Mucosa of descending colon (tissue), 3 donors: Measurements from ENCODE around the gene PARD3B. TPM values are rescaled to one million over a fixed set of nuclear protein-coding genes. Genes with fewer than 3 reads are reported as not detected.

ENCODE experiments used
- ATAC-seq: fragments of 200-7000 bp; cut with Tn5 transposase; one replicate; pipeline ENCODE4 v1.9.1; 2020; ENCODE audit warnings: mild to moderate bottlenecking, moderate library complexity
- DNase-seq, 3 donors: peaks; one replicate each; pipeline ENCODE4 v3.0.0-alpha.2; 2020
- H3K36me3 ChIP-seq: fragments of 200-600 bp; one replicate; pipeline ENCODE4 v1.8.0; 2021; ENCODE audit warnings: low read depth, mild to moderate bottlenecking
- H3K4me1 ChIP-seq: fragments of 200-600 bp; one replicate; pipeline ENCODE4 v1.8.0; 2021; ENCODE audit warnings: low read depth, mild to moderate bottlenecking
- H3K4me3 ChIP-seq: fragments of 200-600 bp; one replicate; pipeline ENCODE4 v1.8.0; 2021; ENCODE audit warnings: mild to moderate bottlenecking
- H3K9me3 ChIP-seq: fragments of 200-600 bp; one replicate; pipeline ENCODE4 v1.8.0; 2021; ENCODE audit warnings: mild to moderate bottlenecking
- intact Hi-C, 2 donors: fragments of 100-400 bp; cut with DNase I in 1 of 2; cut with micrococcal nuclease in 1 of 2; formaldehyde crosslinking; loops; one replicate each; pipeline versions ENCODE4 v1.11.0 to v1.11.1; 2022; cut with DNase I, micrococcal nuclease
- total RNA-seq, 3 donors: library from RNA; stranded (reverse); fragmentation: NEBNext Ultra II Directional in 2 of 3; extraction: Animal tissue kit (Norgen Biotek cat#: 25700) in 2 of 3; gene quantifications; one replicate each; pipeline versions ENCODE4 v1.2.1 to v1.2.4, GENCODE V29; 2021 to 2023
- TF ChIP-seq, protein P1 (sequence below): fragments of 200-600 bp; IDR thresholded peaks from one replicate; pipeline ENCODE4 v1.8.0; 2022; ENCODE audit warnings: antibody characterized with exemption, mild to moderate bottlenecking
- donor health status: DM: no; HTN: no; CAD: no; lungs with moderate emphysema.
- donor health status: DM: no; HTN: no; CAD: no.
- donor health status: DM: no; HTN: yes; CAD: no.

The PARD3B gene
- total RNA-seq, 3 donors from 2014 or later: 21.1 to 56.8 (median 44.0) TPM

DNA sequence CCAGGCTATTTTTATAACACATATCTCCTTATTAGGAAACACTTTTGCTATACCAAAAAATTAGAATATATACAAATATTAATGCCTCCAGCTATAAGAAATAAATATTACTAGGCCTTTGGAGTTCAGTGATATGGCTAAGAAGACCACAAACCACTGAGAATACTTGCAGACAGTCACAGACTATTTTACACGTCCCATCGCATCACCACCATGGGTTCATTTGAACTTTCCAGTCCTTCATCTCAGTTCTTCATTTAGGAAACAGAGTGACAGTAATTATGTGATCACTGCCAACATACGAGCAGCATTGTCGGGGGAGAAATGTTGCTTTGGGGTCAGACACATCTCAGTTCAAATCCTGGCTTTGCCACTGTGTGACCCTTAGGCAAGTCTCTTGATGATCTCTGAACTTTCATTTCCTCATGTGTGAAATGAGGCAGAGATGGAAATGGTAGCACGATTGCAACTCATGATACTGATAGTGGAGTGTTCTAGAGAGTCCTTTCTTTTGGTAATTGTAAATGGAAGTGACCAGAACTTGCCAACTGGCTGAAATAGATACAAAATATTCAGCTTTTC, 998.1 kb downstream of the PARD3B start:
- no peak for ATAC-seq
- intact Hi-C loops: no loop called here

DNA sequence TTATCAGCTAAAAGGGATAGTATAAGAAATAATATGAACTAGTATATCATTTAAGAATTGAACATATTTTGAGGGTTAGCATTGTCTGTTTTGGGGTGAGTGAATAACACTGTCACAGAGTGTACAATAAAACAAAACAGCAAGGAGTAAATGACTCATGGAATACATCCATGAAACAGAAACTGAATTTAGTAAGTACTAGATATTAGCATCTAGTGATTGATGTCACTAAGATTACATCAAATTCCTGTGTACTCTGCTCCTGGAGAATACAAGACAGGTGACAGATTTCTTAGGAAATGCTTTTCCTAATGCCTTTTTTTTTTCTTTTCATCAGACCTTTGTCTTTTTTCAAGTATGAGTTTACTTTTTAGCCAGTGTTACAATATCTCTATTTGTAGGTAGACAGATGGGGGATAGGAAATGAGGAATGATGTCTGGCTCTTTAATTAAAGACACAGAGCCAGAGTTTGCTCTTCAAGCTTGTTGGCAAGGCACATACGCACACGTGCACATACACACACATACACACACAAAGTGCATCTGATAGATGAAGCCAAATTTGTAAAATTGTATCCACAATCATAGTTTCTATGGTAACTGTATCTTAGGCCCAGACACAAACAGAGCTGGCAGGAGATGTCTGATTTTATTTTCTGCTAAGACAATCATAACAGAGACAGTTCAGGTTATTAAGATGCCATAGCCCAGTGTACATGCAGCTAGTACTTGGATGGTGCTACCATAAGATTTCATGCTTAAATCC, 998.8 kb downstream of the PARD3B start:
- Histone ChIP-seq H3K4me3 (no peak overlapping the region), H3K4me1 (no peaks in the 10 kb centered on the region), H3K9me3 (no peaks in the 10 kb centered on the region), H3K36me3 (no peaks in the 10 kb centered on the region)
- DNase-seq (no peak), ATAC-seq (no peak)
- intact Hi-C loops: no loop called here
- TF ChIP-seq, protein P1, sequence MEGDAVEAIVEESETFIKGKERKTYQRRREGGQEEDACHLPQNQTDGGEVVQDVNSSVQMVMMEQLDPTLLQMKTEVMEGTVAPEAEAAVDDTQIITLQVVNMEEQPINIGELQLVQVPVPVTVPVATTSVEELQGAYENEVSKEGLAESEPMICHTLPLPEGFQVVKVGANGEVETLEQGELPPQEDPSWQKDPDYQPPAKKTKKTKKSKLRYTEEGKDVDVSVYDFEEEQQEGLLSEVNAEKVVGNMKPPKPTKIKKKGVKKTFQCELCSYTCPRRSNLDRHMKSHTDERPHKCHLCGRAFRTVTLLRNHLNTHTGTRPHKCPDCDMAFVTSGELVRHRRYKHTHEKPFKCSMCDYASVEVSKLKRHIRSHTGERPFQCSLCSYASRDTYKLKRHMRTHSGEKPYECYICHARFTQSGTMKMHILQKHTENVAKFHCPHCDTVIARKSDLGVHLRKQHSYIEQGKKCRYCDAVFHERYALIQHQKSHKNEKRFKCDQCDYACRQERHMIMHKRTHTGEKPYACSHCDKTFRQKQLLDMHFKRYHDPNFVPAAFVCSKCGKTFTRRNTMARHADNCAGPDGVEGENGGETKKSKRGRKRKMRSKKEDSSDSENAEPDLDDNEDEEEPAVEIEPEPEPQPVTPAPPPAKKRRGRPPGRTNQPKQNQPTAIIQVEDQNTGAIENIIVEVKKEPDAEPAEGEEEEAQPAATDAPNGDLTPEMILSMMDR: no peak

More for the DNA sequence above, 998.1 kb downstream of the PARD3B start:
- H3K36me3 ChIP-seq: no peaks in the 10 kb centered on the region
- H3K4me1 ChIP-seq: no peaks in the 10 kb centered on the region
- H3K4me3 ChIP-seq: no peak overlapping the region
- TF ChIP-seq, protein P1: no peak
- no peak for DNase-seq
- no peaks in the 10 kb centered on the region for H3K9me3 ChIP-seq

DNA sequence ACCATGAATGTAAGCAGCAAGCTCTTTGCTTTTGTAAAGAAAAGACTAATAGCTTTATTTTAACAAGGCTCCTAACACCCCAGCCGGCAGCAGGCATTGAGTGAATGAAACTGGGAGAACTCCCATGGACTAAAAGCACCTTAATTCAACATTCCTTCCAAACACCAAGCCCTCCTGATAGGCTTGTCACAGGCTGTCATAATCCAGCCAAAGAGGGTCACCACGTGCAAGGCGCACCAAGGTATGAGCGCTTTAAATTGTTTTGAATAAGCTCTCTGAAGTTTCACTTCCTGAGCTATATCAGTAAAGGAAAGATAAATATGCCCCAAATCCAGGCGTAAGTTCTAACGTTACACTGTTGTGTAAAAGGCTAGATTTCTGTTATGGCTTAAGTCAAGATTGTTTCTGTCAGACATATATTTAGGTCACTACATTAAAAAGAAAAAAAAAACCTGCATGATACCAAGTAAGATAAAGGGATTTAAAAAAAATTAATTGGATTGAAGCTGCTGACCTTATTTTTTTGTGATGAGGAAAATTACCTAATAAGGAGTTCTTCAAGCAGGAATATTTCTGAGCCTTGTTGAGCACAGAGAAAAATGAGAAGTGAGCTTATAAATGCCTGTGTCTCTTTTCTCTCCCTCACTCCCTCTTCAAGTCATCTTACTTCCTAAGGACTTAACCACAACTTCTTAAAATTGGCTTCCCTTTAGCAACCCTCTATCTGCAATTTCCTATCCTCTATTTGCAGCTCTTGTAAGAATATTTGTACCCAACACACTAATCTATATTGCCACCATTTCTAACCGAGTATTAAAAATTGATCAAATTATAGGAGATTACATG, 1000.9 kb downstream of the PARD3B start:
- no peak overlapping the region for H3K4me3 ChIP-seq
- H3K9me3 ChIP-seq: no peaks in the 10 kb centered on the region
- ATAC-seq (no peak), DNase-seq (no peak)
- intact Hi-C loops: no loop called here
- TF ChIP-seq, protein P1: no peak
- H3K4me1 ChIP-seq: no peaks in the 10 kb centered on the region
- H3K36me3 ChIP-seq: no peaks in the 10 kb centered on the region

DNA sequence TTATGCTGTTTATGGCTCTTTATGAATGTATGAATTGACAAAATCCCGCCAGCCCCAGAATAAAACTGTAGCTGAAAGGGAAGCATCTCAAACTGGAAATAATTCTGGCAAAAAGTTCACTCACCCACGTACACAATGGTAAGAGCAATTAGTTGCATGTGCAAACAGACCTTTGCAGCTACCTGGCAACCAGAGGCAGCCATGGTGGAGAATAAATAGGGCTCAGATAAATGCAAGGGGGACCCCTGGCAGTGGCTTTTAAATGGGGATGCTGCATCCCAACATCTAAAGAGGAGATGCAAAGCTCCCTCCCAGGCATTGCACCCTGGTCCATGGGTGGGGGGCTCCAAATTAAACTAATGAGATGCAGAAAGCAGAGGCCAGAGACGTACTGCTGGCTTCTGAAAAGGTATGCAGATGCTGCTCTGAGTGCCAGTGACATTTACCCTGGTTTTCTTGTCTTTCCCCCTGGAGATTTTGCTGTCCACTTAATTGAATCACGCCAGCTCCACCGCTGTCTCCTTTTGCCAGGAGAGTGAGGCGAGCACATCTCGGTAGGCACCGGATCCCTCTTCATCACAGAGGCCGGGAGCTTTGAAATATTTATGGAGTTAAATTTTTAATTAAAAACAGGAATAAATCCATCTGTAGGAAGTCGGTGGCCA, 1010.4 kb downstream of the PARD3B start:
- H3K4me3 ChIP-seq: no peak overlapping the region
- H3K36me3 ChIP-seq: no peaks in the 10 kb centered on the region
- TF ChIP-seq, protein P1: no peak
- DNase-seq: no peak
- no peak for ATAC-seq
- H3K4me1 ChIP-seq: no peaks in the 10 kb centered on the region
- intact Hi-C loops: no loop called here
- no peaks in the 10 kb centered on the region for H3K9me3 ChIP-seq

DNA sequence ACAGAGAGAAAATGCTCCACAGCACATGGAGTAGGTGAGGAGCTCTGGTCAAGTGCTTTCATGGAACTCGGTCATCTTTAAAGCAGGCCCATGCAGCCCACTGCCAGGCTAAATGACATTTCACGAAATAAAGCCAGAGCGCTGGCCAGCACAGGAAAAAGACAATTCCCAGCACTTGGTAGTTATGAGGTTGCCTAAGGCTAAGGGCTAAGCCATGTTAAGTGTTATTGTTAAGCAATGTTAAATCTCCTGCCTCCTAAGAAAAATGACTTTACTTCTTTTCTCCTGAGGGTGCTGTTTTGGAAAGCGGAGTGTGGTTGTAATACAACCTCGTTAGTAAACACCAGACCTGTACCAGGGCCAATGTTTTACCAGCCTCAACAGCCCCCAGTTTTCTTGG, 1011.1 kb downstream of the PARD3B start:
- no peak overlapping the region for H3K4me3 ChIP-seq
- no peak for ATAC-seq
- no peaks in the 10 kb centered on the region for H3K36me3 ChIP-seq
- H3K4me1 ChIP-seq: no peaks in the 10 kb centered on the region
- intact Hi-C loops: no loop called here
- DNase-seq: no peak
- H3K9me3 ChIP-seq: no peaks in the 10 kb centered on the region
- TF ChIP-seq, protein P1: no peak
